ENCODE data around the gene HIPK2. TPM values are rescaled to one million over a fixed set of nuclear protein-coding genes. Genes with fewer than 3 reads are reported as not detected.

The HIPK2 gene
- total and polyA plus RNA-seq, 10 of the 15 experiments (the other 5 are each of a cell fraction or from before 2014, with no cell fraction given), result 1.7 to 39.0 (median 9.4) TPM

- DNase-seq (ENCODE audit: low read depth, low spot score) (no peak), ATAC-seq (no peak), FAIRE-seq (no peak)
- WGBS (ENCODE audit: insufficient coverage, insufficient replicate concordance, low lambda C conversion rate, missing lambda C conversion rate), result 2% methylated on average over 12 of the region's 12 CpGs
- Histone ChIP-seq H4K20me1 (ENCODE audit: control insufficient read depth, insufficient read depth) (no peaks in the 10 kb centered on the region), H3K36me3 (ENCODE audit: control insufficient read depth in 2 of 2, insufficient read depth in 2 of 2, low read length in 1 of 2) (peaks cover 10% of the 10 kb centered on the region in 2 experiments; a peak in 3 of 4 replicates), H3K9ac (ENCODE audit: control insufficient read depth, insufficient read depth, low read length) (no peak overlapping the region), H3K4me1 (ENCODE audit: control insufficient read depth, insufficient read depth, low read length) (peaks cover 10% of the 10 kb centered on the region), H3K4me3 (no peak overlapping the region), H3K79me2 (ENCODE audit: control insufficient read depth, insufficient read depth, low read length) (peaks cover 2% of the 10 kb centered on the region), H3K27ac (ENCODE audit: control insufficient read depth, insufficient read depth) (no peak overlapping the region), H2AFZ (ENCODE audit: control insufficient read depth, low read depth, low read length) (no peak overlapping the region), H3K4me2 (ENCODE audit: control insufficient read depth, insufficient read depth) (no peak overlapping the region; the same call in 1 of the 2 replicates), H3K27me3 (replicated peaks in 1 of 2; ENCODE audit: control insufficient read depth in 2 of 2, insufficient read depth in 2 of 2, low read length in 1 of 2) (no peaks in the 10 kb centered on the region), H3K9me3 (replicated peaks; ENCODE audit: control insufficient read depth, insufficient read depth, low read length) (no peaks in the 10 kb centered on the region; the same call in 2 of the 3 replicates)
- intact Hi-C loops (cut with micrococcal nuclease; ENCODE audit: unreplicated experiment) (no loop called here), in situ Hi-C loops (cut with MboI) (no loop called here)
- CTCF ChIA-PET, result interaction anchor here (1.4 kb wide), 1 partner anchor 17 kb away, joined by 4 read pairs; no protein-coding TSS in a partner anchor
- RAD21 ChIA-PET (ENCODE audit: unreplicated experiment), result no interaction called here
- SMC1A ChIA-PET (ENCODE audit: uncharacterized antibody, unreplicated experiment), result interaction anchor here (1.3 to 1.5 kb wide), 2 partner anchors 73 to 111 kb away, joined by 3 to 4 read pairs; no protein-coding TSS in a partner anchor
- BruUV-seq (replicated peaks), result no TSS peak
- POLR2A ChIA-PET, result no interaction called here
- TF ChIP-seq PML (IDR thresholded peaks at IDR 0.05; ENCODE audit: low read length) (no peak), IRF3 (IDR thresholded peaks at IDR 0.05) (no peak), CUX1 (IDR thresholded peaks at IDR 0.05; ENCODE audit: insufficient replicate concordance, low read depth, low read length) (no peak), EP300 (IDR thresholded peaks at IDR 0.05; ENCODE audit: borderline replicate concordance in 1 of 2, control insufficient read depth in 1 of 2, low read depth in 2 of 2, low read length in 2 of 2) (no peak), HDGF (IDR thresholded peaks at IDR 0.05) (no peak), EED (IDR thresholded peaks at IDR 0.05; ENCODE audit: low read depth) (no peak), KLF5 (IDR thresholded peaks at IDR 0.05; ENCODE audit: partially characterized antibody) (no peak), YY1 (IDR thresholded peaks at IDR 0.05; ENCODE audit: low read depth, low read length) (no peak), PRDM15 (CRISPR knock-in tag; IDR thresholded peaks at IDR 0.05) (no peak), SKIL (IDR thresholded peaks at IDR 0.05; ENCODE audit: low read depth, poor library complexity, severe bottlenecking) (no peak), POLR2A (IDR thresholded peaks at IDR 0.05; ENCODE audit: low read depth, low read length) (no peak)
Observed at GRCh38 chr7:139720705-139721231, 57.0 kb downstream of the HIPK2 start.

Measured in GM12878 (cell line).